CD14-positive monocyte (primary cell): ENCODE measurements around the gene EYS. TPM values are rescaled to one million over a fixed set of nuclear protein-coding genes. Genes with fewer than 3 reads are reported as not detected.

ENCODE experiments used
- DNase-seq, 3 donors: peaks; one replicate each; pipeline ENCODE4 v3.0.0-alpha.2; 2011 to 2022
- H2AFZ ChIP-seq: 2 replicates; pipeline ENCODE4 v1.6.0; 2012; ENCODE audit warnings: mild to moderate bottlenecking, low read depth, low read length, inconsistent platforms; ENCODE audit not compliant: insufficient read depth, poor library complexity, severe bottlenecking
- H3K27ac ChIP-seq, 2 donors: 1 replicate in 1 of 2; 2 replicates in 1 of 2; pipeline ENCODE4 v1.5.1; 2012 to 2013; ENCODE audit warnings: low read length in 2 of 2, control low read depth in 1 of 2, inconsistent platforms in 1 of 2, low read depth in 1 of 2, mild to moderate bottlenecking in 1 of 2
- H3K27me3 ChIP-seq, 2 donors: one replicate each; pipeline versions ENCODE4 v1.6.0 to v1.6.1; 2011 to 2013; ENCODE audit warnings: low read length in 2 of 2; ENCODE audit not compliant: control insufficient read depth in 2 of 2, insufficient read depth in 2 of 2
- H3K36me3 ChIP-seq, 2 donors: replicated peaks in 1 of 2; 1 replicate in 1 of 2; 2 replicates in 1 of 2; pipeline versions ENCODE4 v1.5.1 to v1.6.1; 2012 to 2013; ENCODE audit warnings: low read length in 2 of 2, control low read depth in 1 of 2, inconsistent platforms in 1 of 2, mild to moderate bottlenecking in 1 of 2; ENCODE audit not compliant: insufficient read depth in 2 of 2, control insufficient read depth in 1 of 2
- H3K4me1 ChIP-seq, 2 donors: 1 replicate in 1 of 2; 2 replicates in 1 of 2; pipeline versions ENCODE4 v1.5.1 to v1.6.1; 2012 to 2013; ENCODE audit warnings: low read length in 2 of 2, control low read depth in 1 of 2, inconsistent platforms in 1 of 2, mild to moderate bottlenecking in 1 of 2, moderate library complexity in 1 of 2; ENCODE audit not compliant: insufficient read depth in 2 of 2, control insufficient read depth in 1 of 2
- H3K4me2 ChIP-seq: replicated peaks from 2 replicates; pipeline ENCODE3; 2012; ENCODE audit warnings: low read length, moderate library complexity, mild to moderate bottlenecking; ENCODE audit not compliant: poor library complexity, severe bottlenecking; ENCODE audit errors: extremely low read depth
- H3K4me3 ChIP-seq, 3 experiments: fragments of 200-600 bp in 1 of 3; sonication (generic) in 1 of 3; replicated peaks in 1 of 3; 1 replicate in 2 of 3; 2 replicates in 1 of 3; pipeline ENCODE4 v1.5.1; 2011 to 2013; ENCODE audit warnings: low read length in 3 of 3, mild to moderate bottlenecking in 3 of 3, control low read depth in 2 of 3, low read depth in 2 of 3, inconsistent platforms in 1 of 3, moderate library complexity in 1 of 3
- H3K79me2 ChIP-seq: 2 replicates; pipeline ENCODE4 v1.6.0; 2012; ENCODE audit warnings: mild to moderate bottlenecking, control low read depth, inconsistent platforms, low read length, moderate library complexity; ENCODE audit not compliant: insufficient read depth
- H3K9ac ChIP-seq: 2 replicates; pipeline ENCODE4 v1.6.0; 2017; ENCODE audit warnings: low read length, mild to moderate bottlenecking; ENCODE audit not compliant: insufficient read depth, poor library complexity, severe bottlenecking
- H3K9me3 ChIP-seq, 2 donors: replicated peaks in 1 of 2; 1 replicate in 1 of 2; 2 replicates in 1 of 2; pipeline versions ENCODE4 v1.5.1 to v1.6.1; 2012 to 2013; ENCODE audit warnings: low read length in 2 of 2, control low read depth in 1 of 2; ENCODE audit not compliant: control insufficient read depth in 1 of 2, insufficient read depth in 1 of 2
- H4K20me1 ChIP-seq: 2 replicates; pipeline ENCODE4 v1.6.0; 2012; ENCODE audit warnings: mild to moderate bottlenecking, low read length, control low read depth, moderate library complexity; ENCODE audit not compliant: insufficient read depth
- H3K27ac Mint-ChIP-seq, 7 donors: one replicate each; pipeline ENCODE4 v1.8.0; 2020; ENCODE audit warnings: mild to moderate bottlenecking in 7 of 7, mixed read lengths in 7 of 7, moderate library complexity in 6 of 7, inconsistent platforms in 2 of 7
- H3K27me3 Mint-ChIP-seq, 3 donors: one replicate each; pipeline ENCODE4 v1.8.0; 2021 to 2022; ENCODE audit warnings: low read depth in 3 of 3, mild to moderate bottlenecking in 3 of 3, mixed read lengths in 3 of 3, moderate library complexity in 3 of 3, inconsistent platforms in 1 of 3
- H3K36me3 Mint-ChIP-seq, 2 donors: one replicate each; pipeline ENCODE4 v1.8.0; 2020; ENCODE audit warnings: mixed read lengths in 2 of 2, inconsistent platforms in 1 of 2, mild to moderate bottlenecking in 1 of 2
- H3K4me1 Mint-ChIP-seq: one replicate; pipeline ENCODE4 v1.8.0; 2020; ENCODE audit warnings: mild to moderate bottlenecking, mixed read lengths
- H3K4me3 Mint-ChIP-seq, 2 donors: one replicate each; pipeline ENCODE4 v1.8.0; 2020; ENCODE audit warnings: mild to moderate bottlenecking in 2 of 2, mixed read lengths in 2 of 2, moderate library complexity in 1 of 2
- H3K9me3 Mint-ChIP-seq, 7 donors: one replicate each; pipeline ENCODE4 v1.8.0; 2020 to 2022; ENCODE audit warnings: mixed read lengths in 7 of 7, mild to moderate bottlenecking in 6 of 7, moderate library complexity in 6 of 7, inconsistent platforms in 2 of 7
- CTCF ChIP-seq: fragments of 200-600 bp; IDR thresholded peaks from one replicate; pipeline ENCODE4 v1.8.0; 2022; ENCODE audit warnings: antibody characterized with exemption, mild to moderate bottlenecking
- WGBS: methylation state at CpG from one replicate; pipeline ENCODE4 v1.1.5; 2013; ENCODE audit warnings: missing lambda C conversion rate; ENCODE audit not compliant: insufficient coverage; 5-methylcytosine and 5-hydroxymethylcytosine counted together
- intact Hi-C, 2 donors: fragments of 100-400 bp; cut with micrococcal nuclease; formaldehyde crosslinking; loops; one replicate each; pipeline versions ENCODE4 v1.15.0 to v1.15.1; 2023
- polyA plus RNA-seq, 3 donors: library from polyadenylated mRNA; depleted of rRNA in 1 of 3; unstranded in 2 of 3; stranded (reverse) in 1 of 3; fragments of 300-500 nt in 2 of 3; fragments of >200 nt in 1 of 3; fragmentation: Illumina TruSeq in 2 of 3; gene quantifications; 1 replicate in 2 of 3; 2 replicates in 1 of 3; pipeline ENCODE4 v1.2.3, GENCODE V29; 2012 to 2021

Gene EYS
- polyA plus RNA-seq, 3 donors: 0.01 to 0.03 TPM; not detected in 1

DNA sequence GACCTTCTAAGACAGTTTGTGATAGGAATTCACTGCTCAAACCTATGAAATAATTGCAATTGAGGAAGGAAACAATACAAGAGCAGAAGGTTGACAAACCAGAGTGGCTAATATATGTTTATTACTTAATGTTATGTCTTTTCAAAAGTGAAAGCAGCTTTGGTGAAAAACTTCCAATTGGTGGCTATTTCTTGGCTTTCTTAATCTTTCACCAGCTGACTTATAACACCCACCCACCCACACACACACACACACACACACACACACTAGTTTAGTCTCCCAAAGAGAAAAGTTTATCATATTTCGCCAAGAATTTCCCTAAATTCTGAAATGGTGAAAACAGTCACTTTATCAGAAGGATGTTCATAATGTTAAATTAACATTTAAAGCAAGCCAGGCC, 583.5 kb downstream of the EYS start:
- Mint-ChIP-seq H3K4me3 (no peak overlapping the region), H3K36me3 (no peaks in the 10 kb centered on the region), H3K4me1 (no peaks in the 10 kb centered on the region), H3K27me3 (no peaks in the 10 kb centered on the region), H3K9me3 (peaks cover 0 to 9% (median 2%) of the 10 kb centered on the region in 7 donors), H3K27ac (no peak overlapping the region)
- H3K4me1 ChIP-seq: no peaks in the 10 kb centered on the region
- H3K36me3 ChIP-seq: no peaks in the 10 kb centered on the region
- no peak for TF ChIP-seq CTCF
- DNase-seq: no peak
- H3K4me2 ChIP-seq: no peak overlapping the region
- no peak overlapping the region for H2AFZ ChIP-seq
- H3K27me3 ChIP-seq: no peaks in the 10 kb centered on the region
- WGBS: no CpG with 5 or more reads among the region's 1 CpG
- no peaks in the 10 kb centered on the region for H3K9me3 ChIP-seq
- intact Hi-C loops: no loop called here
- H3K4me3 ChIP-seq: no peak overlapping the region
- no peak overlapping the region for H3K27ac ChIP-seq
- no peaks in the 10 kb centered on the region for H4K20me1 ChIP-seq
- H3K79me2 ChIP-seq: no peaks in the 10 kb centered on the region
- H3K9ac ChIP-seq: no peak overlapping the region

- H3K4me1 Mint-ChIP-seq: no peaks in the 10 kb centered on the region
- no peak overlapping the region for H3K27ac Mint-ChIP-seq
- no peak for TF ChIP-seq CTCF
- Histone ChIP-seq H3K9ac (no peak overlapping the region), H3K79me2 (no peaks in the 10 kb centered on the region), H3K36me3 (no peaks in the 10 kb centered on the region), H3K27ac (no peak overlapping the region), H3K4me3 (no peak overlapping the region), H4K20me1 (no peaks in the 10 kb centered on the region), H3K27me3 (no peaks in the 10 kb centered on the region), H3K4me1 (no peaks in the 10 kb centered on the region), H3K4me2 (no peak overlapping the region), H3K9me3 (no peaks in the 10 kb centered on the region), H2AFZ (no peak overlapping the region)
- H3K36me3 Mint-ChIP-seq: no peaks in the 10 kb centered on the region
- intact Hi-C loops: no loop called here
- H3K4me3 Mint-ChIP-seq: no peak overlapping the region
- peaks cover 0 to 10% (median 2%) of the 10 kb centered on the region in 7 donors for H3K9me3 Mint-ChIP-seq
- DNase-seq: no peak
- H3K27me3 Mint-ChIP-seq: no peaks in the 10 kb centered on the region
- WGBS: 88% methylated on average over 1 of the region's 3 CpGs
These were observed 589.1 kb downstream of the EYS start for GRCh38 chr6:65117817-65118409.
